ENCODE results near the gene PYGB.

PYGB gene

DNA sequence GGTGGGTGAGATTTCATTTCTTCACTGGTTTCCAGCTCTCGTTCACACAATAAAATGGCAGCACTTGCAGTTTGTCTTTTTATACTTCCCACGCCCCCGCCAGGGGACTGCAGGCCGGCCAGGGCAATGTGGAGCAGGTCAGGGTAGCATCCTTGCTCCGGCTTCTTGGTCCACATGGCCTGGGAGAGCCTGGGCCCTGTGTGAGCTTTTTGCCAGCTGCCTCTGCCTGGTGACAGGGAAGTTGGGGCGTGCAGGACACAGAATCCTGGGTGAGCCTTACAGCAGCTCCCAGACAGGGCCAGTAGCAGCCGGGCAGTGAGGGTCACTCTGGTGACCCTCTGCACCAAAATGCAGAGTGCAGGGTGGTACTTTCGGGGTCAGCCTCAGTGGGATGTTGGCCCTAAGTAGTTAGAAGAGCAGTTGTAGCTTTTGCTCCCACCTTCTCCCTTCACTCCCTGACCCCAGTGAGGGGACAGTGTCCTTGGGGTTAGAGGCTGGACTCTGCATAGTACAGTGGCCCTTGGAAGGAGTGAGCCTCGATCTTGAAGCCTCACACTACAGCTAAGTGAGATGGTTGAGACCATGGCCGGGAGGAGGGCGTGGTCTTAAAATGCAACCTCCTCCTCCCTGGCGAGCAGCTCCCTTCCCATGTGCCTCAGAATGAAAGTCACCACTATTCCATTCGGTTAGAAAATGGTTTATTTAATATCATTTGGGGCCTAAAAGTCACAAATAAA is 23.8 kb downstream of the PYGB start:
- no peak for DNase-seq (ENCODE audit: low read depth)

- peak; percentile 68 for DNase-seq (ENCODE audit: low read depth)
Observed at GRCh38 chr20:25272223-25273000, 24.5 kb downstream of the PYGB start.

DNA sequence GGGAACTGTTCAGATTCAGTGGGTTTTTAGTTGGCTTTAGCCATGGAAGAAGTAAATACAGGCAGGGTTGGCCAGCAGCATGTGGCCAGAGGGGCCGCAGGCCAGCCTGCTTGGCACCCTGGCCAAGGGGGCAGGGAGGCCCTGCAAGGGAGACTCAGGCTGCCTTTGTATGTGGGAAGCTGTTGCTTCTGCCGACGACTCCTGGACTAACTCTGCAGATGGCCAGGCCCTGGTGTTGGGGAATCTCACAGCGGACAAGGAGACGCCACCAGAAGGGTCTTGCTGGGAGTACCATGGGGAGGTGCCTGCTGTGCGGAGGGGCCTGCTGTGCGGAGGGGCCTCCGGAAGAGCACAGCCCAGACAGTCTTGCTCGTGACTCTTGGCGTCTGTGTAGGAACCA is 25.2 kb downstream of the PYGB start:
- peak; percentile 25 for DNase-seq (ENCODE audit: low read depth)

DNA sequence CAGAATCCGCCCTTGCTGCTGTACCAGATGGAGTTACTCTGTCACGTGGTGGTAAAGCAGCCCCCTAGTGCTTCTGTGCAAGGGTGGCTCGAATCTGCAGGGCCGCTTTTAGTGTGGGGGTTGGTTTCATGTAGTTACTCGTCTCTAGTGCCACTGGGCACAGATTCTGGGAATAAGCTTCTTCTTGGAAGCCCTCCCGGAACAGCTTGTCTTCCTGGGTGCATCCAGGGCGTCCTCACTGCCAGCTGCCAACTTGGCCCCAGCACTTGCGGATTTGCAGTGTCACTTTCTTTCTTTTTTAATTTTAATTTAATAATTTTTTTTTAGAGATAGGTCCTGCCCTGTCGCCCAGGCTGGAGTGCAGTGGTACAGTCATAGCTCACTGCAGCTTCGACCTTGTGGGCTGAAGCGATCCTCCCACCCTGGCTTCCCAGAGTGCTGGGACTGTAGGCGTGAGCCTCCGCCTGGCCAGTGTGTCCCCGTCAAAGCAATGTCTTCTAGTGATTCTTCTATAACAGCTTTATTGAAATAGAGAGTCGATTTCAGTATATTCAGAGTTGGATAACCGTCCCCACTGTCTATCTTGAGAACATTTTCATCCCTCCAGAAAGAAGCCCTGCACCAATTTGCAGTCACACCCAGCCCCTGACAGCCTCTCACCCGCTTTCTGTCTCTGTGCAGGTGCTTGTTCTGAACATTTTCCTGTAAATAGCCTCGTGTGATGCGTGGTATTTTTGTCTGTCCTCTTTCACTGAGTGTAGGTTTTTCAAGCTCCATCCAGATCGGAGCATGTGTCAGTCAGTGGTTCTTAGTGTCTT is 25.9 kb downstream of the PYGB start:
- peak; percentile 80 for DNase-seq (ENCODE audit: low read depth)

GRCh38 chr20:25274481-25274880 is 26.6 kb downstream of the PYGB start:
- no peak for DNase-seq (ENCODE audit: low read depth)

- no peak for DNase-seq (ENCODE audit: low read depth)
Observed at GRCh38 chr20:25274891-25275812, 27.3 kb downstream of the PYGB start.

GRCh38 chr20:25275813-25276532 is 28.1 kb downstream of the PYGB start:
- DNase-seq (ENCODE audit: low read depth) = no peak

DNA sequence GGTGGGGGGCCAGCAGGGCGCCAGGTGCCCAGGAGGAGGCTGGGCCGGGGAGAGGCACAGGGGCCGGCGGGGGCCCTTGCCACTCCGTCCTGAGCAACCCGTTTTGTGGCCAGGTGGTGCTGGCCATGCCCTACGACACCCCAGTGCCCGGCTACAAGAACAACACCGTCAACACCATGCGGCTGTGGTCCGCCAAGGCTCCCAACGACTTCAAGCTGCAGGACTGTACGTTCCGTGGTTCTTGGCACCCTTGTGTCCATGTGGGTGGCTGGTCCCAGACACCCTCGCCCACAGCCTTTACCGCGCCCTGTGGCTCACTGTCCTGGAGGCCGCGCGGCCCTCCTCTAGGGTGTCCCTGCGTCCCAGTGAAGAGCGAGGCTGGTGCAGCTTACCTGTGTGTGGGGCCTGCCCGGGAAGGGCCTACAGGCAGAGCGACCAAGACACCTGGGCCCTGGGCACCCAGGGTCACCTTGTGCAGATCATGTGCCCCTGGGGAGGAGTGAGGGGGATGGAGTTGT is 28.7 kb downstream of the PYGB start:
- no peak for DNase-seq (ENCODE audit: low read depth)

DNA sequence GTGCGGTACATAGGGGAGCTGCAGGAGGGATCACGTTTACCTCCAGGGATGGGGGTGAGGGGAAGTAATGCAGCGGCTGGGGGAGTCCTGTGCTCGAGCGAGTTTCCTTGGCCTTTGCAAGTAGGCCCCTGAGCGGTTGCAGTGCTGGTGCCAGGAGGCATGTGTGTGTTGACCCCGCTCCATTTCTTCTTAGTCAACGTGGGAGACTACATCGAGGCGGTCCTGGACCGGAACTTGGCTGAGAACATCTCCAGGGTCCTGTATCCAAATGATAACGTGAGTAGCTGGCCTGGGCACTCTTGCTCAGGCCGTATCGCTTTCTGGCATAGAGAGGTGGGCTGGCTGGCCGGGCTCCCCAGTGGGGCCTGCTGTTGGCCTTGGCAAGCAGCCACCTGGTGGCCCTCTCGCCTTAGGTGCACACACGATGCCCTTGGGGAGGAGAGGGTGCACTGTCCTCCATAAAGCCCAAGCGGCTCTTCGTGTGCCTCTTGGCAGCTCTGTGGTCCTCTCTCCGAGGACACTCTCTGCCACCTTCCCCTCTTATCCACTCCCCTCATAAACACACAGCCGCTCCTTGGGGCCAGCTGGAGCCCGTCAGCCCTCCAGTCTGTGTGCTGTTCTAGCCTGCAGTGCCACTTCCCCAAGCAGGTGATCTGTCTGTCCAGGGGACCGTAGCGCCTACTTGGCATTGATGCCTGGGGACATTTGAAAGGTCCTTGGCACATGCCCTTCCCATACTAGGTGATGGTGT is 29.3 kb downstream of the PYGB start:
- DNase-seq (ENCODE audit: low read depth) = no peak

DNA sequence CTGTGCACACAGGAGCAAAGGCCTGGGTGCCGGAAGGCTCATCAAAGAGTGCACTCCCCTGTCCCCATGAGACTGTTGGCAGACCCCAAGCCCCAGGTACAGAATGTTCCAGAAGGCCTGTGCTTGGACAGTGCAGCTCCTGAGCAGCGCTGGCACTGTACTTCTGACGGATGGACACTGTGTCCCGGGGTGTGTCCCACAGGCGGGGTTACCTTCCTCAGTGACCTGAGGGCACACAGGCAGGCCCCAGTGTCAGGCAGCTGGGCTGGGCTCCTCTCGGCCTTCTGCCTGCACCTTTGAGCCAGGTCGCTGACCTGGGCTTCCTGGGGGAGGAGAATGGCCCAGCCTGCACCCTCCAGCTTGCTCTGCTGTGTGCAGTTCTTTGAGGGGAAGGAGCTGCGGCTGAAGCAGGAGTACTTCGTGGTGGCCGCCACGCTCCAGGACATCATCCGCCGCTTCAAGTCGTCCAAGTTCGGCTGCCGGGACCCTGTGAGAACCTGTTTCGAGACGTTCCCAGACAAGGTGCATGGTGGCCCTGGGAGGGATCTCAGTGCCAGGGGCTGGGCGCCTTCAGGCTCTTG is 30.1 kb downstream of the PYGB start:
- no peak for DNase-seq (ENCODE audit: low read depth)

GRCh38 chr20:25278636-25279361 is 30.9 kb downstream of the PYGB start:
- no peak for DNase-seq (ENCODE audit: low read depth)

DNA sequence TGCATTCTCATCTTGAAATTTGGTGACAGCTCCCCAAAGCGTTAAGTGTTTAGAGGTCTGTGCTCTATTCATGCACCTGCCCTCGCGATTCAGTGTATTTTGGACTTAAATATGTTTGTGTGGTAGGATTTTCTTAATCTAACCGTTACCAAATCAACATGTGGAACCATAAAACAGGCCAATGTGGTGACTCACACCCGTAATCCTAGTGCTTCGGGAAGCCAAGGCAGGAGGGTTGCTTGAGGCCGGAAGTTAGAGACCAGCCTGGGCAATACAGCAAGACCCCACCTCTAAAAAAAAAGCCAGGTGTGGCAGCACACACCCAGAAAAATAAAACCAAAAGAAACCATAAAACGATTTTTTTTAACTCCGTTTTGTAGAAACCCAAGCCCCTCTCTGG is 31.5 kb downstream of the PYGB start:
- DNase-seq (ENCODE audit: low read depth) = peak; percentile 26

DNA sequence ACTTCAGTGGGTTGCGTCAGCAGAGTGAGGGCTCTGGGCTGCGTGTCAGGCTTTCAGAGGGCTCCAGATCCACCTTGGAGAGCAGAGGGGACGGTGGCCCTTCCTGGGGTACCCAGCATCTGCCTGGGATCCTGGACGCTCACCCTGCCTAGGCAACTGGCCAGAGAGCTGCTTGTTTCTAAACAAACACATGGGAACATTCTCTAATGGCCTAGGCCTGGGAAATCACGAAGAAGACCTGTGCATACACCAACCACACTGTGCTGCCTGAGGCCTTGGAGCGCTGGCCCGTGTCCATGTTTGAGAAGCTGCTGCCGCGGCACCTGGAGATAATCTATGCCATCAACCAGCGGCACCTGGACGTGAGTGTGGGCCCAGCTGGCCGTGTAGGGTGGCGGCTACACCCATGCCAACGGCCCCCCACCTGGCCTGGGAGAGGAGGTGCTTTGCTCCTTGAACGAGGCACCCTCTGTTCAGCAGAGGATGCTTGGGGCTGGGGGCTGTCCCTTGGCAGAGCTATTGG is 32.2 kb downstream of the PYGB start:
- no peak for DNase-seq (ENCODE audit: low read depth)

GRCh38 chr20:25280574-25281535 is 33.0 kb downstream of the PYGB start:
- no peak for DNase-seq (ENCODE audit: low read depth)

DNA sequence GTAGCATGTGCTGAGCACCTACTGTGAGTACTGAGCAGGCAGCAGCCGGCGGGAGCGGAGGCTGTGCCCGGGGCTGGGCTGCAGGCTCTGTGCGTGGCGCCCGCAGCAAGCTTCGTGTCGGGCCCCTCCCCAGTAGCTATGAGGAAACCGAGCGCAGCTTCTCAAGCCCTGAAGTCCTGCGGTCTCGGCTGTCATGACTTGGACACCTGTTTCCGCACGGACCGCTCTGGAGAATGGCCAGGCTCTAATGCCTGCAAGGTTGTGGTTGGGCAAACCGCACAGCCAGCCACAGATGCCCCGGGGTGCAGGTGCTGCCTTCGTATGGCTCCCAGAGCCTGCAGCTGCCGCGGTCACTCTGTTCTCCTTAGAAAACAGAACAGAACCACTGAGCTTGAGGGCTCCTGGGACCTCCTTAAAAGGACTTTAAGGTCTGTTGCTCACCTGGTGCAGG is 33.7 kb downstream of the PYGB start:
- DNase-seq (ENCODE audit: low read depth) = no peak

DNA sequence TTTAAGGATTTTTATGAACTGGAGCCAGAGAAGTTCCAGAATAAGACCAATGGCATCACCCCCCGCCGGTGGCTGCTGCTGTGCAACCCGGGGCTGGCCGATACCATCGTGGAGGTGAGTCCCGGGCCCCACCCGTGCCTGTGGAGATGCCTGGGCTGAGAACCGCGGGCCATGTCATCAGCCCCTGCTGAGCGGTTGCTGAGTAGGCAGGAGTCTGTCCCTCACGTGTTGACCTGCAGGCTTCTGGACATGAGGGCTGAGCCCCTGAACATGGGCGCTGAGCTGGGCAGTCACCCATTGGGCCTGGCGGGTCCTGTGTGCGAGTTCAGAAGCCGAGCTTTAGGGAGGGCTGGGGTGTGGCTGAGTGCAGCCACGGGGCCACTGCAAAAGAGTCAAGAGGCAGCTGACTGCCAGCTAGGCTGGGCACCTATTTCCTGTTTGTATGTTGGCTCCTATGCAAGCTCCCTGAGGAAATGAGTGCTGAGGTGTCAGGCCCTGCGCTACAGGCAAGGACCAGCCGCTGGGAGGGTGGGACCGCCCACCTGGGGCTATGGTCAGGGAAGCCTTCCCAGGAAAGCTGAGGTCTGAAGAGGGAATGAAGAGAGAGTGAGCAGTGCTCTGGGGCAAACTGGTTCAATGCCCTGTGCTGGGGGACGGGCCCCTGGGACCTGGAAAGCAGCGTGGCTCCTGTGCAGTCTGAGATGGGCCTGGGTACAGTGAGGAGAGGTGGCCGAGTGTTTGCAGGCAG is 34.3 kb downstream of the PYGB start:
- no peak for DNase-seq (ENCODE audit: low read depth)

DNA sequence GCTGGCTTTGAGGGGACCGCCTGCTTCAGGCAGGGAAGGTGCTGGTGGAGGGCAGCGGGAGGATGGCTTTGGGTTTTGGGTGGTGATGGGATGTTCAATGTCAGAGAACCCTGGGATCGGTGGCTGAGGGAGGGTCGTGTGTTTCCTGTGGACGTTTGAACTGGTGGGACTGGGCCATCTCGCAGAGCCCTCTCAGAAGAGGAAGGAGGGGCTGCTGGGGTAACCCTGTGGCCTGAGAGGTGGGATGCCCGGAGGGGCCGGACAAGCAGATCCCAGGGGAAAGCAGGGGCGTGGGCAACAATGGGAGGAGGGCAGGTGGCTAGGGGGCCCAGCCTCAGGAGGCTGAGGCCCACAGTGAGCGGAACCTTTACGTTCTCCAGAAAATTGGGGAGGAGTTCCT is 34.9 kb downstream of the PYGB start:
- no peak for DNase-seq (ENCODE audit: low read depth)
